Measurements from ENCODE around the gene FBXW12.

- TF ChIP-seq POLR2A (IDR thresholded peaks at IDR 0.05): no peak
- TF ChIP-seq POLR2AphosphoS5 (IDR thresholded peaks at IDR 0.05): no peak
- no peak for TF ChIP-seq CTCF (IDR thresholded peaks at IDR 0.05 in 8 of 11, conservative IDR thresholded peaks at IDR 0.05 in 3 of 11)
Measured at GRCh38 chr3:48370333-48370713, 1.7 kb upstream of the FBXW12 start.
